C4-2B (cell line): ENCODE measurements around the gene CNOT3.

Experiments used
- CTCF ChIP-seq: fragments of 450-650 bp; conservative IDR thresholded peaks from 2 replicates; pipeline ENCODE4 v1.5.1; 2017; ENCODE audit warnings: mild to moderate bottlenecking
- ZFX ChIP-seq: fragments of 450-650 bp; IDR thresholded peaks from 2 replicates; pipeline ENCODE4 v1.6.1; 2017

- TF ChIP-seq CTCF (no peak), ZFX (no peak)
Measured at GRCh38 chr19:54165222-54165621, 27.7 kb downstream of the CNOT3 start.
